B cell (primary cell): ENCODE measurements around the gene TMEM182. TPM values are rescaled to one million over a fixed set of nuclear protein-coding genes. Genes with fewer than 3 reads are reported as not detected.

ENCODE experiments used
- ATAC-seq: fragments of 200-7000 bp; cut with Tn5 transposase; one replicate; pipeline ENCODE4 v1.10.0; 2021; ENCODE audit warnings: low read depth, mild to moderate bottlenecking, moderate number of reproducible peaks, moderate library complexity
- CTCF ChIA-PET: fragments of 350-600 bp; sonication (Branson Sonifier 250); formaldehyde crosslinking; loops from one replicate; lab custom pipeline; 2021; ENCODE audit warnings: antibody characterized with exemption, inconsistent platforms; lab: Charles Lee
- POLR2A ChIA-PET: fragments of 350-600 bp; sonication (Branson Sonifier 250); formaldehyde crosslinking; loops from one replicate; lab custom pipeline; 2021; ENCODE audit warnings: antibody characterized with exemption; lab: Charles Lee
- DNase-seq: peaks from one replicate; pipeline ENCODE4 v3.0.0; 2013
- H2AFZ ChIP-seq: 2 replicates; pipeline ENCODE4 v1.6.1; 2012; ENCODE audit warnings: mild to moderate bottlenecking, low read depth, low read length; ENCODE audit not compliant: insufficient read depth, poor library complexity, severe bottlenecking
- H3K27ac ChIP-seq, 2 donors: 1 replicate in 1 of 2; 2 replicates in 1 of 2; pipeline ENCODE4 v1.5.1; 2012 to 2013; ENCODE audit warnings: low read length in 2 of 2, mild to moderate bottlenecking in 2 of 2, moderate library complexity in 1 of 2
- H3K27me3 ChIP-seq, 4 experiments: fragments of 200-600 bp in 1 of 4; sonication (generic) in 1 of 4; replicated peaks in 1 of 4; 1 replicate in 2 of 4; 2 replicates in 2 of 4; pipeline versions ENCODE4 v1.6.1 to v1.7.0; 2013 to 2016; ENCODE audit warnings: low read length in 3 of 4, mild to moderate bottlenecking in 2 of 4, mixed read lengths in 1 of 4, moderate library complexity in 1 of 4; ENCODE audit not compliant: insufficient read depth in 4 of 4, control insufficient read depth in 3 of 4; ENCODE audit errors: control extremely low read depth in 1 of 4
- H3K36me3 ChIP-seq, 2 experiments: replicated peaks in 1 of 2; 1 replicate in 1 of 2; 2 replicates in 1 of 2; pipeline versions ENCODE4 v1.6.1 to v1.7.1; 2013; ENCODE audit warnings: low read length in 1 of 2; ENCODE audit not compliant: insufficient read depth in 2 of 2, control insufficient read depth in 1 of 2; ENCODE audit errors: control extremely low read depth in 1 of 2, extremely low read depth in 1 of 2
- H3K4me1 ChIP-seq, 2 donors: fragments of 200-600 bp in 1 of 2; sonication (generic) in 1 of 2; 1 replicate in 1 of 2; 2 replicates in 1 of 2; pipeline versions ENCODE4 v1.5.1 to v1.6.1; 2013 to 2017; ENCODE audit warnings: low read length in 2 of 2; ENCODE audit not compliant: control insufficient read depth in 2 of 2, insufficient read depth in 2 of 2
- H3K4me2 ChIP-seq: replicated peaks from 2 replicates; pipeline ENCODE3; 2012; ENCODE audit warnings: mild to moderate bottlenecking, low read depth, low read length; ENCODE audit not compliant: poor library complexity, severe bottlenecking
- H3K4me3 ChIP-seq, 5 experiments: fragments of 200-600 bp in 1 of 5; sonication (generic) in 1 of 5; 1 replicate in 3 of 5; 2 replicates in 2 of 5; pipeline versions ENCODE4 v1.5.1 to v1.7.0; 2011 to 2016; ENCODE audit warnings: low read length in 4 of 5, mild to moderate bottlenecking in 4 of 5, low read depth in 2 of 5, control low read depth in 1 of 5, moderate library complexity in 1 of 5; ENCODE audit not compliant: insufficient read depth in 1 of 5; ENCODE audit errors: control extremely low read depth in 1 of 5, extremely low read depth in 1 of 5
- H3K79me2 ChIP-seq: fragments of 200-600 bp; sonication (generic); one replicate; pipeline ENCODE4 v1.6.0; 2016; ENCODE audit warnings: low read length; ENCODE audit not compliant: control insufficient read depth, insufficient read depth
- H3K9ac ChIP-seq: fragments of 200-600 bp; sonication (generic); 2 replicates; pipeline ENCODE4 v1.6.1; 2017; ENCODE audit warnings: mild to moderate bottlenecking, low read length, moderate library complexity
- H3K9me3 ChIP-seq, 3 donors: one replicate each; pipeline versions ENCODE4 v1.6.1 to v1.7.1; 2013; ENCODE audit warnings: low read length in 2 of 3; ENCODE audit not compliant: control insufficient read depth in 2 of 3, insufficient read depth in 1 of 3; ENCODE audit errors: control extremely low read depth in 1 of 3
- H4K20me1 ChIP-seq: 2 replicates; pipeline ENCODE4 v1.6.0; 2012; ENCODE audit warnings: mild to moderate bottlenecking, low read length; ENCODE audit not compliant: insufficient read depth, control insufficient read depth, poor library complexity, severe bottlenecking
- H3K27ac Mint-ChIP-seq: one replicate; pipeline ENCODE4 v1.8.0; 2021; ENCODE audit warnings: mixed read lengths
- H3K27me3 Mint-ChIP-seq: one replicate; pipeline ENCODE4 v1.8.0; 2021; ENCODE audit warnings: mixed read lengths
- H3K4me1 Mint-ChIP-seq: one replicate; pipeline ENCODE4 v1.8.0; 2021; ENCODE audit warnings: mixed read lengths
- H3K4me3 Mint-ChIP-seq: one replicate; pipeline ENCODE4 v1.8.0; 2021; ENCODE audit warnings: mixed read lengths
- H3K9me3 Mint-ChIP-seq: one replicate; pipeline ENCODE4 v1.8.0; 2022; ENCODE audit warnings: mixed read lengths; ENCODE audit not compliant: insufficient read depth
- CTCF ChIP-seq: fragments of 200-600 bp; IDR thresholded peaks from one replicate; pipeline ENCODE4 v1.8.0; 2022; ENCODE audit warnings: antibody characterized with exemption, mild to moderate bottlenecking
- EZH2 ChIP-seq: IDR thresholded peaks from 2 replicates; pipeline ENCODE4 v1.6.1; 2012; ENCODE audit warnings: borderline replicate concordance, low read depth, mild to moderate bottlenecking, moderate library complexity, low read length; ENCODE audit not compliant: insufficient read depth, poor library complexity, severe bottlenecking
- WGBS: methylation state at CpG from one replicate; pipeline ENCODE4 v1.1.5; 2013; ENCODE audit warnings: missing lambda C conversion rate; ENCODE audit not compliant: insufficient coverage; 5-methylcytosine and 5-hydroxymethylcytosine counted together
- intact Hi-C: fragments of 100-400 bp; cut with micrococcal nuclease; formaldehyde crosslinking; loops from one replicate; pipeline ENCODE4 v1.10.0; 2022
- polyA plus RNA-seq: library from polyadenylated mRNA; depleted of rRNA; stranded (reverse); fragments of >200 nt; gene quantifications from 2 replicates; pipeline ENCODE4 v1.2.3, GENCODE V29; 2012
- total RNA-seq, 2 donors: library from RNA; stranded (reverse); fragments of 120-200 nt in 1 of 2; gene quantifications; 1 replicate in 1 of 2; 2 replicates in 1 of 2; pipeline versions ENCODE4 v1.2.3 to v1.2.4, GENCODE V29; 2013 to 2022

The TMEM182 gene
- total and polyA plus RNA-seq, 2 donors (not counting 1 experiment from before 2014, with no cell fraction given): 3.8 to 6.5 TPM

- H3K4me3 ChIP-seq: no peak overlapping the region
- POLR2A ChIA-PET: no interaction called here
- no peaks in the 10 kb centered on the region for H3K79me2 ChIP-seq
- peaks cover 4 to 41% (median 39%) of the 10 kb centered on the region in 3 donors for H3K9me3 ChIP-seq
- H2AFZ ChIP-seq: no peak overlapping the region
- intact Hi-C loops: no loop called here
- Mint-ChIP-seq H3K27ac (no peak overlapping the region), H3K9me3 (peaks cover 24% of the 10 kb centered on the region), H3K27me3 (no peaks in the 10 kb centered on the region), H3K4me1 (no peaks in the 10 kb centered on the region), H3K4me3 (no peak overlapping the region)
- no peaks in the 10 kb centered on the region for H3K27me3 ChIP-seq
- TF ChIP-seq CTCF: no peak
- TF ChIP-seq EZH2: no peak
- WGBS: 95% methylated on average over 12 of the region's 13 CpGs
- peaks cover 2 to 8% of the 10 kb centered on the region in 2 experiments for H3K36me3 ChIP-seq
- H4K20me1 ChIP-seq: no peaks in the 10 kb centered on the region
- CTCF ChIA-PET: interaction anchor here (1.3 kb wide), 1 partner anchor 50 kb away, joined by 4 read pairs; no protein-coding TSS in a partner anchor
- H3K4me2 ChIP-seq: no peak overlapping the region
- H3K9ac ChIP-seq: no peak overlapping the region
- ATAC-seq (no peak), DNase-seq (no peak)
- no peaks in the 10 kb centered on the region for H3K4me1 ChIP-seq
- H3K27ac ChIP-seq: no peak overlapping the region
Measured at GRCh38 chr2:102803041-102803896, 41.4 kb downstream of the TMEM182 start.

- no peaks in the 10 kb centered on the region for H3K4me1 ChIP-seq
- H3K4me2 ChIP-seq: no peak overlapping the region
- H3K4me3 ChIP-seq: no peak overlapping the region
- TF ChIP-seq CTCF: no peak
- no peak for TF ChIP-seq EZH2
- no peak overlapping the region for H3K4me3 Mint-ChIP-seq
- ChIA-PET POLR2A (no interaction called here), CTCF (no interaction called here)
- no peak overlapping the region for H3K27ac ChIP-seq
- H3K27me3 Mint-ChIP-seq: no peaks in the 10 kb centered on the region
- peaks cover 2 to 6% of the 10 kb centered on the region in 2 experiments for H3K36me3 ChIP-seq
- H3K27ac Mint-ChIP-seq: no peak overlapping the region
- no peaks in the 10 kb centered on the region for H3K4me1 Mint-ChIP-seq
- no peaks in the 10 kb centered on the region for H4K20me1 ChIP-seq
- DNase-seq (no peak), ATAC-seq (no peak)
- no peak overlapping the region for H2AFZ ChIP-seq
- peaks cover 24% of the 10 kb centered on the region for H3K9me3 Mint-ChIP-seq
- H3K79me2 ChIP-seq: no peaks in the 10 kb centered on the region
- intact Hi-C loops: no loop called here
- 88% methylated on average over 4 of the region's 5 CpGs for WGBS
- H3K27me3 ChIP-seq: no peaks in the 10 kb centered on the region
- H3K9ac ChIP-seq: no peak overlapping the region
- H3K9me3 ChIP-seq: peaks cover 4 to 41% (median 39%) of the 10 kb centered on the region in 3 donors
Measured at GRCh38 chr2:102803897-102804217, 42.0 kb downstream of the TMEM182 start.
